GM23338 (cell line): ENCODE results near the gene PARP6. TPM values are rescaled to one million over a fixed set of nuclear protein-coding genes. Genes with fewer than 3 reads are reported as not detected.

Experiments used
- ATAC-seq: fragments of 200-7000 bp; cut with Tn5 transposase; 3 replicates; pipeline ENCODE4 v1.9.1; 2020
- DNase-seq: peaks from one replicate; pipeline ENCODE4 v3.0.0-alpha.2; 2015; ENCODE audit warnings: low spot score
- H2AFZ ChIP-seq: fragments of 200-600 bp; sonication (generic); 2 replicates; pipeline ENCODE4 v1.8.0; 2016; ENCODE audit warnings: antibody characterized with exemption, mild to moderate bottlenecking, moderate library complexity
- H3F3A ChIP-seq: fragments of 200-600 bp; sonication (generic); replicated peaks from 2 replicates; pipeline ENCODE4 v1.8.0; 2017; ENCODE audit warnings: antibody characterized with exemption, mixed run types, low read depth
- H3K27ac ChIP-seq: fragments of 200-600 bp; sonication (generic); 2 replicates; pipeline ENCODE4 v1.6.1; 2016; ENCODE audit warnings: low read depth
- H3K27me3 ChIP-seq: fragments of 200-600 bp; sonication (generic); 2 replicates; pipeline ENCODE4 v1.8.0; 2016; ENCODE audit warnings: mild to moderate bottlenecking, mixed run types, moderate library complexity; ENCODE audit not compliant: insufficient read depth
- H3K36me3 ChIP-seq: fragments of 200-600 bp; sonication (generic); 2 replicates; pipeline ENCODE4 v1.8.0; 2016; ENCODE audit warnings: mild to moderate bottlenecking; ENCODE audit not compliant: insufficient read depth
- H3K4me1 ChIP-seq: fragments of 200-600 bp; sonication (generic); 2 replicates; pipeline ENCODE4 v1.8.0; 2016; ENCODE audit warnings: mild to moderate bottlenecking, moderate library complexity; ENCODE audit not compliant: insufficient read depth
- H3K4me2 ChIP-seq: fragments of 200-600 bp; sonication (generic); 2 replicates; pipeline ENCODE4 v1.7.1; 2017; ENCODE audit warnings: mixed run types
- H3K4me3 ChIP-seq: fragments of 200-600 bp; sonication (generic); 2 replicates; pipeline ENCODE4 v1.6.1; 2016; ENCODE audit warnings: mixed run types
- H3K79me2 ChIP-seq: fragments of 200-600 bp; sonication (generic); replicated peaks from 2 replicates; pipeline ENCODE4 v1.8.0; 2017; ENCODE audit warnings: mild to moderate bottlenecking; ENCODE audit not compliant: insufficient read depth
- H3K9me2 ChIP-seq: fragments of 200-600 bp; sonication (generic); 2 replicates; pipeline ENCODE4 v1.8.0; 2017; ENCODE audit not compliant: insufficient read depth
- H4K20me1 ChIP-seq: fragments of 200-600 bp; sonication (generic); replicated peaks from 2 replicates; pipeline ENCODE4 v1.8.0; 2017; ENCODE audit warnings: mild to moderate bottlenecking; ENCODE audit not compliant: insufficient read depth
- H3K27ac Mint-ChIP-seq: 2 replicates; pipeline ENCODE4 v1.8.0; 2020; ENCODE audit warnings: inconsistent platforms, mild to moderate bottlenecking, moderate library complexity, mixed read lengths
- H3K27me3 Mint-ChIP-seq: 3 replicates; pipeline ENCODE4 v1.8.0; 2022; ENCODE audit warnings: low read depth, mild to moderate bottlenecking, moderate library complexity, mixed read lengths, inconsistent platforms; ENCODE audit not compliant: insufficient read depth, poor library complexity
- H3K36me3 Mint-ChIP-seq: 3 replicates; pipeline ENCODE4 v1.8.0; 2021; ENCODE audit warnings: low read depth, mild to moderate bottlenecking, inconsistent platforms, moderate library complexity, mixed read lengths
- H3K4me1 Mint-ChIP-seq: 3 replicates; pipeline ENCODE4 v1.8.0; 2020; ENCODE audit warnings: mild to moderate bottlenecking, inconsistent platforms, mixed read lengths
- H3K4me3 Mint-ChIP-seq: 3 replicates; pipeline ENCODE4 v1.8.0; 2021; ENCODE audit warnings: moderate library complexity, mild to moderate bottlenecking, inconsistent platforms, mixed read lengths
- H3K9me3 Mint-ChIP-seq: 3 replicates; pipeline ENCODE4 v1.8.0; 2020; ENCODE audit warnings: moderate library complexity, mild to moderate bottlenecking, inconsistent platforms, mixed read lengths
- CREB1 ChIP-seq: fragments of 250-450 bp; sonication (Bioruptor Pico); IDR thresholded peaks from 2 replicates; pipeline ENCODE4 v1.5.0; 2020; ENCODE audit warnings: low read depth, mild to moderate bottlenecking, moderate library complexity
- EZH2 ChIP-seq: fragments of 200-600 bp; sonication (generic); IDR thresholded peaks from one replicate; pipeline ENCODE4 v1.8.0; 2017; ENCODE audit warnings: antibody characterized with exemption, mild to moderate bottlenecking, low read depth; ENCODE audit not compliant: unreplicated experiment
- EZH2phosphoT487 ChIP-seq: fragments of 200-600 bp; sonication (generic); IDR thresholded peaks from one replicate; pipeline ENCODE4 v1.8.1; 2018; ENCODE audit warnings: antibody characterized with exemption; ENCODE audit not compliant: unreplicated experiment
- JUNB ChIP-seq: IDR thresholded peaks from one replicate; pipeline ENCODE4 v1.6.1; 2016; ENCODE audit warnings: antibody characterized with exemption; ENCODE audit not compliant: unreplicated experiment
- NANOG ChIP-seq: IDR thresholded peaks from 2 replicates; pipeline ENCODE4 v1.6.1; 2016; ENCODE audit warnings: antibody characterized with exemption, borderline replicate concordance
- POLR2AphosphoS5 ChIP-seq: IDR thresholded peaks from 2 replicates; pipeline ENCODE4 v1.6.1; 2016; ENCODE audit warnings: antibody characterized with exemption, low read depth
- STAT1 ChIP-seq: IDR thresholded peaks from one replicate; pipeline ENCODE4 v1.6.1; 2016; ENCODE audit warnings: antibody characterized with exemption; ENCODE audit not compliant: unreplicated experiment
- ZNF114 ChIP-seq: fragments of 250-450 bp; sonication (Bioruptor Pico); IDR thresholded peaks from 2 replicates; pipeline ENCODE4 v1.5.0; 2020; ENCODE audit warnings: mild to moderate bottlenecking, moderate library complexity
- ZNF331 ChIP-seq: fragments of 250-450 bp; sonication (Bioruptor Pico); IDR thresholded peaks from 2 replicates; pipeline ENCODE4 v1.5.0; 2020; ENCODE audit warnings: low read depth, mild to moderate bottlenecking, moderate library complexity
- polyA plus RNA-seq: library from polyadenylated mRNA; unstranded; fragments of >200 nt; fragmentation: Nextera tagmentation; extraction: Ambion mirVana; gene quantifications from 2 replicates; pipeline ENCODE4 v1.2.1, GENCODE V29; 2016
- total RNA-seq: library from RNA; depleted of rRNA; stranded (reverse); fragments of >200 nt; shearing (Covaris generic); gene quantifications from 2 replicates; pipeline ENCODE4 v1.2.3, GENCODE V29; 2014
- TF ChIP-seq, protein P1 (sequence below), 2 experiments: fragments of 200-600 bp in 1 of 2; sonication (generic) in 1 of 2; conservative IDR thresholded peaks; 2 replicates each; pipeline versions ENCODE4 v1.5.1 to v1.6.1; 2016 to 2017; ENCODE audit warnings: antibody characterized with exemption in 2 of 2, low read depth in 2 of 2, mild to moderate bottlenecking in 2 of 2, moderate library complexity in 1 of 2
- TF ChIP-seq, protein P2 (sequence below): IDR thresholded peaks from one replicate; pipeline ENCODE4 v1.6.1; 2018; ENCODE audit warnings: antibody characterized with exemption; ENCODE audit not compliant: unreplicated experiment
- TF ChIP-seq, protein P3 (sequence below): fragments of 250-450 bp; sonication (Bioruptor Pico); IDR thresholded peaks from 2 replicates; pipeline ENCODE4 v1.5.0; 2020; ENCODE audit warnings: mild to moderate bottlenecking, moderate library complexity
- TF ChIP-seq, protein P4 (sequence below): IDR thresholded peaks from 2 replicates; pipeline ENCODE4 v1.6.1; 2016; ENCODE audit warnings: antibody characterized with exemption

The PARP6 gene
- total and polyA plus RNA-seq, 2 experiments from 2014 or later = 27.6 to 28.1 TPM

DNA sequence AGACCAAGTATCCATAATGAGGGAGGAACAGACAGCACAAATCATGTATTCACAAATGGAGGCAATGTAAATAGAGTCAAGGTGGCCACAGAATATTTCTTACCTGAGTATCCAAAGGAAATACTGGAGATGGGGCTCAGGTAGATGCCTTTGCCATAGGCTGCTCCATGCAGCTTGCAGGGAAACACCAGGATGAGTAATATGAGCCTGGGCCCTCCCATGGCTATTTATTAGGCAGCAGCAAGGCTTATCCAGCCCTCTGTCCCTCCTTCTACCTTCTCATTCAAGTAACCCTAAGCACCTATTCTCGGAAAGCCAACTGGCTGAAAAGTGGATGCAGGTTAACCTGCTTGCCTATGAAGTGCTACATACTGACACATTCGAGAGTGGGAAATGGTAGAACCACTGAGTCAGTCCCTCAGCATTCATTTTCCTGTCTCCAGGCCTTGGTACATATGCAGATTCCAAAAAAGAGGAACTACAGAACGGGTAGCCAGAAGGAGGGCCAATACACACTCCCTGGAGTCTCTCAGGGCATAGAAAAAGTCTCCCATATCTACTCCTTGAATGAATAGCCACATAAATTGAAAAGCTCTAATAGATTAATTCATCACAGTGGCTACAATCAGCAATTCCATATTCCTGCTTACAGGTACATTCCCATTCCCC is 23.1 kb downstream of the PARP6 start:
- no peak overlapping the region for H3K27ac Mint-ChIP-seq
- Histone ChIP-seq H3K9me2 (no peaks in the 10 kb centered on the region), H3K36me3 (peaks cover 59% of the 10 kb centered on the region), H3K27me3 (no peaks in the 10 kb centered on the region), H3K4me3 (no peak overlapping the region), H3K4me2 (no peak overlapping the region), H3K4me1 (no peaks in the 10 kb centered on the region), H3K27ac (no peak overlapping the region), H4K20me1 (peaks cover 25% of the 10 kb centered on the region; the same call in 1 of the 2 replicates), H2AFZ (no peak overlapping the region), H3K79me2 (no peaks in the 10 kb centered on the region), H3F3A (no peaks in the 10 kb centered on the region)
- H3K4me1 Mint-ChIP-seq = no peaks in the 10 kb centered on the region
- peaks cover 65% of the 10 kb centered on the region for H3K36me3 Mint-ChIP-seq
- H3K9me3 Mint-ChIP-seq = no peaks in the 10 kb centered on the region
- TF ChIP-seq ZNF114 (CRISPR knock-in tag) (no peak), JUNB (no peak), NANOG (no peak), ZNF331 (CRISPR knock-in tag) (no peak), CREB1 (no peak), STAT1 (no peak), EZH2phosphoT487 (no peak), EZH2 (no peak), POLR2AphosphoS5 (no peak)
- TF ChIP-seq, protein P1, sequence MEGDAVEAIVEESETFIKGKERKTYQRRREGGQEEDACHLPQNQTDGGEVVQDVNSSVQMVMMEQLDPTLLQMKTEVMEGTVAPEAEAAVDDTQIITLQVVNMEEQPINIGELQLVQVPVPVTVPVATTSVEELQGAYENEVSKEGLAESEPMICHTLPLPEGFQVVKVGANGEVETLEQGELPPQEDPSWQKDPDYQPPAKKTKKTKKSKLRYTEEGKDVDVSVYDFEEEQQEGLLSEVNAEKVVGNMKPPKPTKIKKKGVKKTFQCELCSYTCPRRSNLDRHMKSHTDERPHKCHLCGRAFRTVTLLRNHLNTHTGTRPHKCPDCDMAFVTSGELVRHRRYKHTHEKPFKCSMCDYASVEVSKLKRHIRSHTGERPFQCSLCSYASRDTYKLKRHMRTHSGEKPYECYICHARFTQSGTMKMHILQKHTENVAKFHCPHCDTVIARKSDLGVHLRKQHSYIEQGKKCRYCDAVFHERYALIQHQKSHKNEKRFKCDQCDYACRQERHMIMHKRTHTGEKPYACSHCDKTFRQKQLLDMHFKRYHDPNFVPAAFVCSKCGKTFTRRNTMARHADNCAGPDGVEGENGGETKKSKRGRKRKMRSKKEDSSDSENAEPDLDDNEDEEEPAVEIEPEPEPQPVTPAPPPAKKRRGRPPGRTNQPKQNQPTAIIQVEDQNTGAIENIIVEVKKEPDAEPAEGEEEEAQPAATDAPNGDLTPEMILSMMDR (conservative IDR thresholded peaks at IDR 0.05; ENCODE audit: low read depth in 2 of 2) = no peak
- TF ChIP-seq, protein P2, sequence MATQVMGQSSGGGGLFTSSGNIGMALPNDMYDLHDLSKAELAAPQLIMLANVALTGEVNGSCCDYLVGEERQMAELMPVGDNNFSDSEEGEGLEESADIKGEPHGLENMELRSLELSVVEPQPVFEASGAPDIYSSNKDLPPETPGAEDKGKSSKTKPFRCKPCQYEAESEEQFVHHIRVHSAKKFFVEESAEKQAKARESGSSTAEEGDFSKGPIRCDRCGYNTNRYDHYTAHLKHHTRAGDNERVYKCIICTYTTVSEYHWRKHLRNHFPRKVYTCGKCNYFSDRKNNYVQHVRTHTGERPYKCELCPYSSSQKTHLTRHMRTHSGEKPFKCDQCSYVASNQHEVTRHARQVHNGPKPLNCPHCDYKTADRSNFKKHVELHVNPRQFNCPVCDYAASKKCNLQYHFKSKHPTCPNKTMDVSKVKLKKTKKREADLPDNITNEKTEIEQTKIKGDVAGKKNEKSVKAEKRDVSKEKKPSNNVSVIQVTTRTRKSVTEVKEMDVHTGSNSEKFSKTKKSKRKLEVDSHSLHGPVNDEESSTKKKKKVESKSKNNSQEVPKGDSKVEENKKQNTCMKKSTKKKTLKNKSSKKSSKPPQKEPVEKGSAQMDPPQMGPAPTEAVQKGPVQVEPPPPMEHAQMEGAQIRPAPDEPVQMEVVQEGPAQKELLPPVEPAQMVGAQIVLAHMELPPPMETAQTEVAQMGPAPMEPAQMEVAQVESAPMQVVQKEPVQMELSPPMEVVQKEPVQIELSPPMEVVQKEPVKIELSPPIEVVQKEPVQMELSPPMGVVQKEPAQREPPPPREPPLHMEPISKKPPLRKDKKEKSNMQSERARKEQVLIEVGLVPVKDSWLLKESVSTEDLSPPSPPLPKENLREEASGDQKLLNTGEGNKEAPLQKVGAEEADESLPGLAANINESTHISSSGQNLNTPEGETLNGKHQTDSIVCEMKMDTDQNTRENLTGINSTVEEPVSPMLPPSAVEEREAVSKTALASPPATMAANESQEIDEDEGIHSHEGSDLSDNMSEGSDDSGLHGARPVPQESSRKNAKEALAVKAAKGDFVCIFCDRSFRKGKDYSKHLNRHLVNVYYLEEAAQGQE = no peak
- TF ChIP-seq, protein P3, sequence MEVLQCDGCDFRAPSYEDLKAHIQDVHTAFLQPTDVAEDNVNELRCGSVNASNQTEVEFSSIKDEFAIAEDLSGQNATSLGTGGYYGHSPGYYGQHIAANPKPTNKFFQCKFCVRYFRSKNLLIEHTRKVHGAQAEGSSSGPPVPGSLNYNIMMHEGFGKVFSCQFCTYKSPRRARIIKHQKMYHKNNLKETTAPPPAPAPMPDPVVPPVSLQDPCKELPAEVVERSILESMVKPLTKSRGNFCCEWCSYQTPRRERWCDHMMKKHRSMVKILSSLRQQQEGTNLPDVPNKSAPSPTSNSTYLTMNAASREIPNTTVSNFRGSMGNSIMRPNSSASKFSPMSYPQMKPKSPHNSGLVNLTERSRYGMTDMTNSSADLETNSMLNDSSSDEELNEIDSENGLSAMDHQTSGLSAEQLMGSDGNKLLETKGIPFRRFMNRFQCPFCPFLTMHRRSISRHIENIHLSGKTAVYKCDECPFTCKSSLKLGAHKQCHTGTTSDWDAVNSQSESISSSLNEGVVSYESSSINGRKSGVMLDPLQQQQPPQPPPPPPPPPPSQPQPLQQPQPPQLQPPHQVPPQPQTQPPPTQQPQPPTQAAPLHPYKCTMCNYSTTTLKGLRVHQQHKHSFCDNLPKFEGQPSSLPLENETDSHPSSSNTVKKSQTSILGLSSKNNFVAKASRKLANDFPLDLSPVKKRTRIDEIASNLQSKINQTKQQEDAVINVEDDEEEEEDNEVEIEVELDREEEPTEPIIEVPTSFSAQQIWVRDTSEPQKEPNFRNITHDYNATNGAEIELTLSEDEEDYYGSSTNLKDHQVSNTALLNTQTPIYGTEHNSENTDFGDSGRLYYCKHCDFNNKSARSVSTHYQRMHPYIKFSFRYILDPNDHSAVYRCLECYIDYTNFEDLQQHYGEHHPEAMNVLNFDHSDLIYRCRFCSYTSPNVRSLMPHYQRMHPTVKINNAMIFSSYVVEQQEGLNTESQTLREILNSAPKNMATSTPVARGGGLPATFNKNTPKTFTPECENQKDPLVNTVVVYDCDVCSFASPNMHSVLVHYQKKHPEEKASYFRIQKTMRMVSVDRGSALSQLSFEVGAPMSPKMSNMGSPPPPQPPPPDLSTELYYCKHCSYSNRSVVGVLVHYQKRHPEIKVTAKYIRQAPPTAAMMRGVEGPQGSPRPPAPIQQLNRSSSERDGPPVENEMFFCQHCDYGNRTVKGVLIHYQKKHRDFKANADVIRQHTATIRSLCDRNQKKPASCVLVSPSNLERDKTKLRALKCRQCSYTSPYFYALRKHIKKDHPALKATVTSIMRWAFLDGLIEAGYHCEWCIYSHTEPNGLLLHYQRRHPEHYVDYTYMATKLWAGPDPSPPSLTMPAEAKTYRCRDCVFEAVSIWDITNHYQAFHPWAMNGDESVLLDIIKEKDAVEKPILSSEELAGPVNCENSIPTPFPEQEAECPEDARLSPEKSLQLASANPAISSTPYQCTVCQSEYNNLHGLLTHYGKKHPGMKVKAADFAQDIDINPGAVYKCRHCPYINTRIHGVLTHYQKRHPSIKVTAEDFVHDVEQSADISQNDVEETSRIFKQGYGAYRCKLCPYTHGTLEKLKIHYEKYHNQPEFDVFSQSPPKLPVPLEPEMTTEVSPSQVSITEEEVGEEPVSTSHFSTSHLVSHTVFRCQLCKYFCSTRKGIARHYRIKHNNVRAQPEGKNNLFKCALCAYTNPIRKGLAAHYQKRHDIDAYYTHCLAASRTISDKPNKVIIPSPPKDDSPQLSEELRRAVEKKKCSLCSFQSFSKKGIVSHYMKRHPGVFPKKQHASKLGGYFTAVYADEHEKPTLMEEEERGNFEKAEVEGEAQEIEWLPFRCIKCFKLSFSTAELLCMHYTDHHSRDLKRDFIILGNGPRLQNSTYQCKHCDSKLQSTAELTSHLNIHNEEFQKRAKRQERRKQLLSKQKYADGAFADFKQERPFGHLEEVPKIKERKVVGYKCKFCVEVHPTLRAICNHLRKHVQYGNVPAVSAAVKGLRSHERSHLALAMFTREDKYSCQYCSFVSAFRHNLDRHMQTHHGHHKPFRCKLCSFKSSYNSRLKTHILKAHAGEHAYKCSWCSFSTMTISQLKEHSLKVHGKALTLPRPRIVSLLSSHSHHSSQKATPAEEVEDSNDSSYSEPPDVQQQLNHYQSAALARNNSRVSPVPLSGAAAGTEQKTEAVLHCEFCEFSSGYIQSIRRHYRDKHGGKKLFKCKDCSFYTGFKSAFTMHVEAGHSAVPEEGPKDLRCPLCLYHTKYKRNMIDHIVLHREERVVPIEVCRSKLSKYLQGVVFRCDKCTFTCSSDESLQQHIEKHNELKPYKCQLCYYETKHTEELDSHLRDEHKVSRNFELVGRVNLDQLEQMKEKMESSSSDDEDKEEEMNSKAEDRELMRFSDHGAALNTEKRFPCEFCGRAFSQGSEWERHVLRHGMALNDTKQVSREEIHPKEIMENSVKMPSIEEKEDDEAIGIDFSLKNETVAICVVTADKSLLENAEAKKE (CRISPR knock-in tag) = no peak
- TF ChIP-seq, protein P4, sequence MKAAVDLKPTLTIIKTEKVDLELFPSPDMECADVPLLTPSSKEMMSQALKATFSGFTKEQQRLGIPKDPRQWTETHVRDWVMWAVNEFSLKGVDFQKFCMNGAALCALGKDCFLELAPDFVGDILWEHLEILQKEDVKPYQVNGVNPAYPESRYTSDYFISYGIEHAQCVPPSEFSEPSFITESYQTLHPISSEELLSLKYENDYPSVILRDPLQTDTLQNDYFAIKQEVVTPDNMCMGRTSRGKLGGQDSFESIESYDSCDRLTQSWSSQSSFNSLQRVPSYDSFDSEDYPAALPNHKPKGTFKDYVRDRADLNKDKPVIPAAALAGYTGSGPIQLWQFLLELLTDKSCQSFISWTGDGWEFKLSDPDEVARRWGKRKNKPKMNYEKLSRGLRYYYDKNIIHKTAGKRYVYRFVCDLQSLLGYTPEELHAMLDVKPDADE = no peak
- DNase-seq (no peak), ATAC-seq (no peak)
- H3K4me3 Mint-ChIP-seq = no peak overlapping the region
- peaks cover 25% of the 10 kb centered on the region for H3K27me3 Mint-ChIP-seq
